Natural killer cell (primary cell): ENCODE data around the gene TUBB2B. TPM values are rescaled to one million over a fixed set of nuclear protein-coding genes. Genes with fewer than 3 reads are reported as not detected.

Source experiments
- ATAC-seq, 3 donors: fragments of 150-1000 bp in 2 of 3; fragments of 200-7000 bp in 1 of 3; cut with Tn5 transposase; 1 replicate in 1 of 3; 2 replicates in 2 of 3; pipeline ENCODE4 v1.10.0; 2021; ENCODE audit warnings: mild to moderate bottlenecking in 2 of 3, moderate library complexity in 2 of 3
- DNase-seq, 2 donors: peaks; one replicate each; pipeline versions ENCODE4 v3.0.0 to v3.0.0-alpha.2; 2013 to 2021; ENCODE audit warnings: mixed read lengths in 1 of 2
- H3K27ac ChIP-seq: one replicate; pipeline ENCODE4 v1.5.1; 2013; ENCODE audit warnings: mild to moderate bottlenecking, low read length
- H3K27me3 ChIP-seq: one replicate; pipeline ENCODE4 v1.6.1; 2013; ENCODE audit warnings: low read length; ENCODE audit not compliant: control insufficient read depth, insufficient read depth
- H3K36me3 ChIP-seq: one replicate; pipeline ENCODE4 v1.6.1; 2013; ENCODE audit warnings: low read length; ENCODE audit not compliant: control insufficient read depth, insufficient read depth
- H3K4me1 ChIP-seq: one replicate; pipeline ENCODE4 v1.6.1; 2013; ENCODE audit warnings: low read length; ENCODE audit not compliant: control insufficient read depth, insufficient read depth
- H3K4me3 ChIP-seq: one replicate; pipeline ENCODE4 v1.5.1; 2013; ENCODE audit warnings: low read length
- H3K9me3 ChIP-seq: one replicate; pipeline ENCODE4 v1.6.1; 2013; ENCODE audit warnings: low read length; ENCODE audit not compliant: control insufficient read depth, insufficient read depth
- H3K27ac Mint-ChIP-seq, 2 donors: one replicate each; pipeline ENCODE4 v1.8.0; 2022; ENCODE audit warnings: mild to moderate bottlenecking in 2 of 2, mixed read lengths in 2 of 2, moderate library complexity in 1 of 2
- H3K27me3 Mint-ChIP-seq, 2 donors: one replicate each; pipeline ENCODE4 v1.8.0; 2022; ENCODE audit warnings: low read depth in 2 of 2, mixed read lengths in 2 of 2
- H3K36me3 Mint-ChIP-seq: one replicate; pipeline ENCODE4 v1.8.0; 2022; ENCODE audit warnings: mixed read lengths
- H3K4me1 Mint-ChIP-seq, 2 donors: one replicate each; pipeline ENCODE4 v1.8.0; 2022; ENCODE audit warnings: mixed read lengths in 2 of 2
- H3K4me3 Mint-ChIP-seq: one replicate; pipeline ENCODE4 v1.8.0; 2022; ENCODE audit warnings: mild to moderate bottlenecking, moderate library complexity, mixed read lengths
- H3K9me3 Mint-ChIP-seq, 2 donors: one replicate each; pipeline ENCODE4 v1.8.0; 2022; ENCODE audit warnings: mixed read lengths in 2 of 2
- WGBS: methylation state at CpG from one replicate; pipeline ENCODE4 v1.1.7; 2013; ENCODE audit warnings: missing lambda C conversion rate; ENCODE audit not compliant: insufficient coverage; 5-methylcytosine and 5-hydroxymethylcytosine counted together
- intact Hi-C: fragments of 100-400 bp; cut with micrococcal nuclease; formaldehyde crosslinking; loops from one replicate; pipeline ENCODE4 v1.14.2; 2022
- total RNA-seq, 4 donors: library from RNA; stranded (reverse); fragments of 120-200 nt in 1 of 4; gene quantifications; one replicate each; pipeline versions ENCODE4 v1.2.3 to v1.2.4, GENCODE V29; 2013 to 2022
- TF ChIP-seq, protein P1 (sequence below): fragments of 200-600 bp; IDR thresholded peaks from one replicate; pipeline ENCODE4 v1.8.0; 2022; ENCODE audit warnings: antibody characterized with exemption

Gene TUBB2B
- total RNA-seq, 3 donors from 2014 or later (not counting 1 experiment from before 2014, with no cell fraction given), result 0.66 to 0.75 TPM; not detected in 1

DNA sequence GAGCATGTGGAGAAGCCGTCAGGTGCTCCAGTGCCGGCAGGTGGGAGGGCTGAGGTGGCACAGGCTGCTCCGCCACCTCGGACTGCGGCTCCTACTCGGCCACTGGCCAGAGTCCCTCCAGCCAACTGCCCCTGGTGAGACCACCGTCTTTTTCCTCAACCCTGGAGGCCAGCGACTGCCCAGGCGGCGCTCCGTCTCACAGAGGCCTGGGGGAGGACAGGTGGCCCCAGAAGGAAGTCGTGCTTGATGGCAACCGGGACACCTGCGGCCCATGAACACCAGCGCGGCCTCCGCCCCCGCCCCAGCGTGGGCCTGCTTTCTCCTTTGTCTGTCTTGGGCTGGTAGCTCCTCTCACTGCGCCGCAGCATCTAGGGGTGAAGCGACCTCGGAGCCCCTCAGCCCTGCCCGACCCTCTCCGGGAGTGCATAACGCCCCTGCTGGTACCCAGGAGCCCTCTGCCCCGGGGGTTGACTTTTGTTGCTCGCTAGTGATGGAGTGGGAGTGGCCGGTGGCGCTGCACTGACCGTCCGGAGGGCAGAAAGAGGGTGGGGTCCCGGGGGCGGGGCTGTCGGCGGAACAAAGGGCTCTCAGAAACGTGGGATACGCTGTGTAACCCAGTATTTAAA lies 706 bp upstream of the TUBB2B start:
- Histone ChIP-seq H3K27ac (no peak overlapping the region), H3K27me3 (peaks cover 70% of the 10 kb centered on the region), H3K36me3 (no peaks in the 10 kb centered on the region), H3K9me3 (no peaks in the 10 kb centered on the region), H3K4me1 (peaks cover 53% of the 10 kb centered on the region), H3K4me3 (peak overlapping the region; percentile 13)
- TF ChIP-seq, protein P1, sequence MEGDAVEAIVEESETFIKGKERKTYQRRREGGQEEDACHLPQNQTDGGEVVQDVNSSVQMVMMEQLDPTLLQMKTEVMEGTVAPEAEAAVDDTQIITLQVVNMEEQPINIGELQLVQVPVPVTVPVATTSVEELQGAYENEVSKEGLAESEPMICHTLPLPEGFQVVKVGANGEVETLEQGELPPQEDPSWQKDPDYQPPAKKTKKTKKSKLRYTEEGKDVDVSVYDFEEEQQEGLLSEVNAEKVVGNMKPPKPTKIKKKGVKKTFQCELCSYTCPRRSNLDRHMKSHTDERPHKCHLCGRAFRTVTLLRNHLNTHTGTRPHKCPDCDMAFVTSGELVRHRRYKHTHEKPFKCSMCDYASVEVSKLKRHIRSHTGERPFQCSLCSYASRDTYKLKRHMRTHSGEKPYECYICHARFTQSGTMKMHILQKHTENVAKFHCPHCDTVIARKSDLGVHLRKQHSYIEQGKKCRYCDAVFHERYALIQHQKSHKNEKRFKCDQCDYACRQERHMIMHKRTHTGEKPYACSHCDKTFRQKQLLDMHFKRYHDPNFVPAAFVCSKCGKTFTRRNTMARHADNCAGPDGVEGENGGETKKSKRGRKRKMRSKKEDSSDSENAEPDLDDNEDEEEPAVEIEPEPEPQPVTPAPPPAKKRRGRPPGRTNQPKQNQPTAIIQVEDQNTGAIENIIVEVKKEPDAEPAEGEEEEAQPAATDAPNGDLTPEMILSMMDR, result no peak
- Mint-ChIP-seq H3K4me1 (peaks cover 36 to 56% of the 10 kb centered on the region in 2 donors), H3K27me3 (peaks cover 66 to 74% of the 10 kb centered on the region in 2 donors), H3K27ac (no peak overlapping the region), H3K9me3 (no peaks in the 10 kb centered on the region), H3K36me3 (no peaks in the 10 kb centered on the region), H3K4me3 (peak overlapping the region; percentile 72)
- DNase-seq (peak in 1 of 2 donors; percentile 48), ATAC-seq (peak in 1 of 3 donors; percentile 12)
- intact Hi-C loops, result no loop called here
- WGBS, result 3% methylated on average over 36 of the region's 38 CpGs

DNA sequence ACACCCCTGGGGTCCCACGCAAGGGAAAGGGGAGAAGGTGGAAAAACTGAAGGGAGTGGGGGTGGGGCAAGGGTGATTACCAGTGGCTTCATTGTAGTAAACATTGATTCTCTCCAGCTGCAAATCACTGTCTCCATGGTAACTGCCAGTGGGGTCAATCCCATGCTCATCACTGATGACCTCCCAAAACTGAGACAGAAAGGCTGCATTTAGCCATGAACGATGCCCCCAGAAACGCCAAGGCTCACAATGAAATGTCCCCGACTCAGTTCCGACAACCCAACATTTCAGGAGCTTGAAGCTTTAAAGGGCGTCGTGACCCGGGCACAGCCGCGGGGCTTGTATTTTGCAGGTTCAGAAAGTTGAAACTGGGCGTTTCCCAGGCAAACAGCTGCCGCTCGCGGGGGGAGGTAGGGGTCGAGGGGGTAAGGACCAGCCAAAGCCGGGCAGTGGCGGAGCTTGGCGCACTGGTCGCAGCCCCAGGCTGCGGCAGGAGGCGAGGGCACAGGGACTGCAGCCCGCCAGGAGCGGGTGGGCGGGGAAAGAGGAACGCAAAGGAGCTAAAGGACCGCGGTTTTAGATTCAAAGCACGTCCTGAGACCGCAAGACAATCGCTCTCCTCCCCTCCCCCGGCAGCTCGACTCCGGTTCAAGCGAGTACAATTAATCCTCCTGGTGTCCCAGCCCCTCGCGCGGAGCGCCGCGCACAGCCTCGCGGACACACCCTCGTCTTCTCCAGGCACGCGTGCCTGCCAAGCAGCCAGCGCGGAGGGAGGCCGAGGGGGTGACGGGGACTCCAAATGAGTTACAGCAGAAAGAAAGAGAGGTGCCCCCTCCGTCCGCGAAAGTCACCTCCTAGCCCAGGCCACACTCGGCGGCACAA lies 731 bp downstream of the TUBB2B start:
- ATAC-seq, result no peak
- Histone ChIP-seq H3K27me3 (peaks cover 57% of the 10 kb centered on the region), H3K36me3 (no peaks in the 10 kb centered on the region), H3K27ac (no peak overlapping the region), H3K4me3 (no peak overlapping the region), H3K4me1 (peaks cover 49% of the 10 kb centered on the region), H3K9me3 (no peaks in the 10 kb centered on the region)
- TF ChIP-seq, protein P1, result no peak
- Mint-ChIP-seq H3K4me1 (peaks cover 36 to 48% of the 10 kb centered on the region in 2 donors), H3K4me3 (peak overlapping the region; percentile 78), H3K36me3 (no peaks in the 10 kb centered on the region), H3K9me3 (peaks cover 0 to 5% of the 10 kb centered on the region in 2 donors), H3K27me3 (peaks cover 52 to 60% of the 10 kb centered on the region in 2 donors), H3K27ac (no peak overlapping the region)
- intact Hi-C loops, result no loop called here
- WGBS, result 2% methylated on average over 53 of the region's 54 CpGs
- DNase-seq, result peak in 1 of 2 donors; percentile 45

DNA sequence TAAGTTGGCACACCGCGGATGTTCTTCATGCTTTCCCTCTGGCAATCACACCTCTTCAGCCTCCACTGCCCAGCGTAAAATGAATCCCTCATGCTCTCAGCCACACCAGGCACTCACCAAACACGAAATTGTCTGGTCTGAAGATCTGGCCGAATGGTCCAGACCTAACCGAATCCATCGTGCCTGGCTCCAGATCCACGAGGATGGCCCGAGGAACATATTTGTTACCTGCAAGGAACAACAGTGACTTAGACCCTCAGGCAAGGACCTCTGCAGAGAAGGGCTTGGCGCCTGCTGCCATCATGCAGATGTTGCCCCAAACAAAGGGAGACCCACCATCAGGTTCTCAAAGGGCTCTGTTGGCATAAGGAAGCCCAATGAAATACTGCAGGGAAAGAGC lies 1.4 kb downstream of the TUBB2B start:
- ATAC-seq (no peak), DNase-seq (no peak)
- intact Hi-C loops, result no loop called here
- Histone ChIP-seq H3K4me1 (peaks cover 42% of the 10 kb centered on the region), H3K36me3 (no peaks in the 10 kb centered on the region), H3K9me3 (no peaks in the 10 kb centered on the region), H3K27ac (no peak overlapping the region), H3K27me3 (peaks cover 50% of the 10 kb centered on the region), H3K4me3 (no peak overlapping the region)
- H3K27ac Mint-ChIP-seq, result no peak overlapping the region
- TF ChIP-seq, protein P1, result no peak
- H3K9me3 Mint-ChIP-seq, result peaks cover 0 to 5% of the 10 kb centered on the region in 2 donors
- H3K36me3 Mint-ChIP-seq, result no peaks in the 10 kb centered on the region
- no peak overlapping the region for H3K4me3 Mint-ChIP-seq
- peaks cover 45 to 53% of the 10 kb centered on the region in 2 donors for H3K27me3 Mint-ChIP-seq
- peaks cover 30 to 41% of the 10 kb centered on the region in 2 donors for H3K4me1 Mint-ChIP-seq
- 90% methylated on average over 10 of the region's 10 CpGs for WGBS
